ENCODE results near the gene PRR29.
"Not testable (repeated sequence)": the region's sequence is repeated elsewhere in the genome, so short reads cannot be mapped to it uniquely, and the experiment has no call there.

The PRR29 gene

GRCh38 chr17:63975541-63976092 lies 22.5 kb upstream of the PRR29 start:
- TF ChIP-seq ZFX (IDR thresholded peaks at IDR 0.05): no peak
- TF ChIP-seq CTCF (conservative IDR thresholded peaks at IDR 0.05): no peak
- no peak overlapping the region for H3K27ac ChIP-seq

GRCh38 chr17:63976702-63977101 lies 21.4 kb upstream of the PRR29 start:
- TF ChIP-seq ZFX (IDR thresholded peaks at IDR 0.05) (no peak), CTCF (conservative IDR thresholded peaks at IDR 0.05) (no peak)
- no peak overlapping the region for H3K27ac ChIP-seq

- TF ChIP-seq CTCF (conservative IDR thresholded peaks at IDR 0.05) (no peak), ZFX (IDR thresholded peaks at IDR 0.05) (no peak)
- H3K27ac ChIP-seq: no peak overlapping the region
Observed at GRCh38 chr17:63978272-63979200, 19.6 kb upstream of the PRR29 start.

GRCh38 chr17:63982641-63983040 lies 15.5 kb upstream of the PRR29 start:
- H3K27ac ChIP-seq: not testable (repeated sequence)

- H3K27ac ChIP-seq: no peak overlapping the region
- TF ChIP-seq CTCF (conservative IDR thresholded peaks at IDR 0.05) (no peak), ZFX (IDR thresholded peaks at IDR 0.05) (no peak)
Observed at GRCh38 chr17:63983320-63983719, 14.8 kb upstream of the PRR29 start.

- TF ChIP-seq CTCF (conservative IDR thresholded peaks at IDR 0.05): no peak
- TF ChIP-seq ZFX (IDR thresholded peaks at IDR 0.05): no peak
- no peak overlapping the region for H3K27ac ChIP-seq
Observed at GRCh38 chr17:63984236-63984635, 13.9 kb upstream of the PRR29 start.

- H3K27ac ChIP-seq: no peak overlapping the region
- TF ChIP-seq CTCF (conservative IDR thresholded peaks at IDR 0.05): no peak
- TF ChIP-seq ZFX (IDR thresholded peaks at IDR 0.05): no peak
Observed at GRCh38 chr17:63984651-63985386, 13.3 kb upstream of the PRR29 start.

Measured in C4-2B (cell line).